NT2/D1 (cell line): Measurements from ENCODE around the gene ETFA.

Experiments
- SUZ12 ChIP-seq: IDR thresholded peaks from 2 replicates; pipeline ENCODE4 v1.6.1; 2011; ENCODE audit not compliant: insufficient read length, insufficient read depth; ENCODE audit errors: extremely low read depth
- YY1 ChIP-seq: IDR thresholded peaks from 2 replicates; pipeline ENCODE4 v1.6.1; 2011; ENCODE audit not compliant: insufficient read length, insufficient read depth
- ZNF274 ChIP-seq: IDR thresholded peaks from 2 replicates; pipeline ENCODE4 v1.6.1; 2011; ENCODE audit warnings: mild to moderate bottlenecking, low read depth, low read length

DNA sequence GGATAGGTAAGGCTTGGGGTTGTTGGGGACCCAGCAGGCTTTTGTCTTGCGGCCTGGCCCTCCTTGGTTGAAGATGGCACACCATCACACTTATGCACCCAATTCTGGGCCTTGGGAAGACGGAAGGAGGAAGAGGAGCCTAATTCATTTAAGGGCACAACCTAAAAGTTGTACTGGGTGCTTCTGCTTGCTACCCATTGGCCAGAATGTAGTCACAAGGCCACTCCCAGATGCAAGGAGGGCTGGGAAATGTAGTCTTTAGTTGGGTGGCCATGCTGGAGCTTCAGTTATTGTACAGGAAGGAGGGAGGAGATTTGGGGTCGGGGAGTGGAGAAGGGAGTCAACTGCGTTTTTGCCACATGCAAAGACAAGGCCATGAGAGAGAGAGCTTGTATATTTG lies 142.3 kb downstream of the ETFA start:
- TF ChIP-seq YY1 (peak; percentile 61), ZNF274 (no peak), SUZ12 (no peak)
